Midbrain (tissue), 1 donor: ENCODE data around the gene GGTLC1.
"Not testable (repeated sequence)": the region's sequence is repeated elsewhere in the genome, so short reads cannot be mapped to it uniquely, and the experiment has no call there.

Experiments used
- DNase-seq: peaks from one replicate; lab custom pipeline; 2025; lab: John Stamatoyannopoulos, UW

Gene GGTLC1

DNA sequence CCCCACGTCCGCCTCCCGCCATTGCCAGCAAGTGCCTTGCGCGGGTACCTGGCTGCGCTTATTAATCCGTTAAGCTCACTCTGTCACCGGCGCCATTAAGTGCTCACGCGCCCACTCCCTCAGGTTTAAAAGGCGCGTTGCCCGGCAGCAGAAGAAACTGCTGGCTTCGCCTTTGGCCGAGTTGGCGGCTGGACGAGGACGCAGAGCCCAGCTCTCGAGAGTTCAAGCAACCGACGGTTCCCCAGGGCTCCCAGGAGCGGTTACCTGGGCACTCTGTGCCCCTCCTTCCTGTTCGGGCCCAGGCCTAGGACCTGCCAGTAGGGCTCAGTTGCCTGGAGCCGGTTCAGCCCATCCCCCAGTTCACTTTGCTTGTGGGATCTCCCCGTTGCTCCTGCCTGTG is at the start of gene GGTLC1:
TSS of gene GGTLC1 (minus strand) at position 219 of the 400 bp plus-strand sequence. CDS start 2,168 bp downstream, outside the sequence.
- DNase-seq: no peak

DNA sequence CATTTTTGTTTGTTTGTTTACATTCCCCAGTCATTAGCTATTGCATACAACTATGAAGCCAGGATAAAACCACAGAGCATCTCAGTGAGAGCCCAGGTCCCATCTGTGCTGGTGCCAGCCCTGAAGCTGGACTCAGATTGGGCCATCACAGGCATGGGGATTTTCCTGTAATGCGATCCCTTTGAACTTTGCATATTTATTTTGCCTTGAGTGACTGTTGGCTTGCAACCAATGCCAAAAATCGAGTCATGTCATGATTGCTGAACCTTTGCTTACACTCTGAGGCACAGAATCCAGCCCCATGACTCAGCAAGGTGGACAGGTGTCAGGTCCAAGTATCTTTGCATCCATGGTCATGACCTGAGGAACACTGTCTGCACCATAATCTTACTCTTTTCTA is 46.2 kb upstream of the GGTLC1 start:
- no peak for DNase-seq

DNA sequence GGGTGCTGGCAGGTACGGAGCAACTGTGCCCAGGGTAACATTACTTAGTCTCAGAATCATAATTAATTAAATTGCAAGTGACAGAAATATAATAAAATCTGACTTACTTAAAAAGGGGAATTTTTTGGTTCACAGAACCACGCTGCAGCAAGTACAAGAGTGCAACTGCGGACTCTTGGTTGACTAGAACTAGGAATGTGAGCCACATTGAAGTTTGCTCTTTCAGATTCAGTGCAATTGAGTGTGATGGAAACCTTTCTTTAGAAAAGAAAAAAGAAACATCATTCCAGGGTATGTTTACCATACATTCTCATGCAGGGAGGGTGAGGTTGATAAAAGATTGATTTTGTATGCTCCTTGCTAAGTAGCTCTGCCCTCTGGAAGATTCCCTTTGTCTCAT is 45.0 kb upstream of the GGTLC1 start:
- no peak for DNase-seq

DNA sequence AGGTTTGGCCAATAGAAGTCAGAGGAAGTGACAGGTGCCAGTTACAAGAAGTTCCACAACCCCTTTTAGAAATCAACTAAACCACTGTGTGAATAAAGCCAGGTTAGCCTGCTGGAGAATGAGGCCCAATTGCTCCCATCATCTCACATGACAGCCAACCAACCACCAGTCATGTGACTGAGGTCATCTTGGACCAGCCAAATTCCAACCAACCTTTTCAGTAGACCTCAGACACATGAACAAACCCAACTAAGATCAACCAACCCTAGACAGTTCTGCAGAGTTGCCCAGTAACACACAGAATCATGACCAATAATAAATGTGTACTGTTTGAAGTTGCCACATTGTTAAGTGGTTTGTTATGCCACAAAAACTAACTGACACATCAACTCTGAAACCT is 44.6 kb upstream of the GGTLC1 start:
- no peak for DNase-seq

DNA sequence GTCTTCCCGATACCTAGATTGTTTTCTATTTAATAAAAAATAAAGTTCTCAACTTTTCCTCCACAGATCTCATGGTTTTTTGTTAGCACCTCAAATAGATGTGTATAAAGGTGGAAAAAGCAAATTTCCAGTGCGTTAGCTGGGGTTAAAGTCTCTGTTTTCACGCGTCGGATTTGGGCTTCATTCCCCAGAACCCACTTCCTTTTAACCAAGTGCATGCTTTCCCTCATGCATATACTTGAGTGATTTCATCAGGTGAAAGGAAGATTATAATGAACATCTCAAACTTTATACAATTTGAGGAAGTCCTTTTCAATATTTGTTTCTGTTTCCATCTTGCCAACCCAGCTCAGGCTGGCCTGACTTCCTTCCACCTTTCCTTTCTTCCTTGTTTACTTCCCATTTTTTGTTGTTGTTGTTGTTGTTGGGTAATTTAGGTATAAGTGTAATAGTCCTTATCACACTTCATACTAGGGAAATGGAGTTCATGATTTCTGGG is 43.9 kb upstream of the GGTLC1 start:
- no peak for DNase-seq

DNA sequence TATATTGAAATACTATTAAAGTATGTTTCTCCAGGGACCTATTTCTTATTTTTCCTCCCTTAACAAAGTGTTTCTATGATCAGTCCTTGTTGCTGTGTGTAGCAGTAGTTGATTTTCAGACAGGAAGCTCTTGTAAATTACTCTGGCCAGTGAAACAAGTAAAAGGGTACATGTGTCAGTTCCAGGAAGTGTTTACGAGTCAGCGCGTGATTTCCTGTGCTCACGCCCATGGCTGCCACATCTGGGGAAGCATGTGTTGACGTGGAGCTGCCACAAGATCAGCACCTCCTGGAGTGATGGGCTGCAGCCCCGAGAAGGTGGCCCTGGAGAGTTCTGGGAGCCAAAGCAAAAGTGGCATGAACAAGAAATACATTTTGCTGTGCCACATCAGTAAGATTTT is 38.6 kb upstream of the GGTLC1 start:
- no peak for DNase-seq

DNA sequence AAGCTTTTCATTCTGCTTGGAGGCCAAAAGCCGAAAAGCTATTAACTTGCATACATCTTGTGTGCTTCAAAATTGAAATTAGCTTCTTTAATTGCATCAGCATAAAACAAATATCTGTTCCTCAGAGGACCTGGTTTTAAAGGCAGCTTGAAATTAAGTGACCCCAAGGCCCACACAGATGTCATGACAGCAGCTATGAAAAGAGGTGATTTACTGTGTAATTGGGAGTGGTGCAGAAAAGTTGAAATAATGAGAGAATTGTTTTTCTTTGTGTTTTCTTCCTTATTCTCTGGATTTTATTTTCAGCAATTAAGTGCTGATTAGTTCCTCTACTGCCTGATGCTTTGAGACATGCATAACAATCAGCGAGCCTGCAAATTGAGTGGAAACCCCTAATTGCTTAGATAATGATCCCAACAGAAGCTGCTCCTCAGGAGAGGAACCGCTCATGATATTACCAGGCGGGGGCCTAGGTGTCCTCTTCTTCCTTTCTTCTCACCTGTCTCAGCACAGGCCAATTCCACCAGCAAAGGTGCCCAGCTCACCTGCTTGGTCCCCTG is 34.1 kb upstream of the GGTLC1 start:
- no peak for DNase-seq

DNA sequence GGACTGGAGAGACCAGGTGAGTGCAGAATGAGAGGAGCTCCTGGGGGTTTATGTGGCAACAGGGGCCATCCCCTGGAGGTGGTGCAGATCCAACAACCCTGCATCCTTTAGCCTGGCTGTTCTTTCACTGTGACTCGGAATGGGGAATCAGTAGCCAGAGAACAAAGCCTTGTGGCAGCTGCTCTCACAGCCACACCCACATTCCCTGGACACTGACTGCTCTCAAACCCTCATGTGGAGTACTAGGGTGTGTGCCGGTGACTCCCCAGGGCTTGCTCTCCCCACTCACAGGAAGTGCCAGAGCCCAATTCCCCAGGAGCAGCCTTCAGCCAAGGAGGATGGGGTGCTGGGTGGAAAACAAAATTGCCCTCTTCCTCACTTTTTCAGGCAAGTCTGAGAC is 30.2 kb upstream of the GGTLC1 start:
- no peak for DNase-seq

DNA sequence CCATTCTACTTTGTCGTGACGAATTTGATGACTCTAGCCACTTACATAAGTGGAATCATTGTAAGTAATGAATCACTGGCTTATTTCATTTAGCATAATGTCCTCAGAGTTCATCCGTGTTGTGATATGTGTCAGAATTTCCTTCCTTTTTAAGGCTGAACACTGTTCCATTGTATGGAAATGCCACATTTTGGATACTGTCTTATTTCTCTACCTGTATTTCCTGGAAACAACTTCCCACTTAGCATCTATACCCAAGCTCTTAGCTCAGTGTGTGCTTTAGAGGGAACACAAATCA is 28.8 kb upstream of the GGTLC1 start:
- no peak for DNase-seq

DNA sequence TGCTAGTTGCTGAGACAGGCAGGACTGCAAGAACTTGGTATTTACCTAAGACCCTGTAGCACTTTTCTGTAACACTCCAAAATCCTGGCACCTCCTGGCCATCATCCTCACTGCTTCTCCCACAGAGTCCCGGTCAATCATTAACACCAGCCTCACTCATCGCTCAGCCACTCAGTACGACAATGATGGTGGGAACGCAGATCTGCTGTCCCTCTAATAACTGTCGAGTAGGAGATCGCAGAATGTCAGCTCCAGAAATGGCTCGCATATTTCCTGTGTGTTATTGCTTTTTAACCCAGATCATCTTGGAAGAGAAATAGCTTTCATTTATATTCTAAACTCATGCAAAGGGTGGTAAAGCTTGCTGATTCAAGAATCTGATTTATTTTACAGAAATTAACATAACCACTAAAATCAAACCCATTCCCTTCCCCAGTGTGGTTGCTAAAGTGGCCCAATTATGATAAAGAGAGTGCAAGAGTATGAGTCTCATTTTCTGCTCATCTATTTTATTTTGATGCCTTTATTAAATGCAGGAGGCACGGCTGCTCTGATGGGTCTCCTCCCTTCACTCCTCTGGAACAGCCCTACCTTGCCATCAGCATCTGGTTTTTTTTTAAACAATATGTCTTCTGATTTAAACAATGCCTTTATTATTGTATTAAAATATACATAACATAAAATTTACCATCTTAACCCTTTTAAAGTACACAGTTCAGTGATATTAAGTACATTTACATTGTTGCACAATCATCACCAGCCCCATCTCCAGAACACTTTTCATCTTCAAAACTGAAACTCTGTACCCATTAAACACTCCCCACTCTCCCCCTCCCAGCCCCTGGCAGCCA is 28.3 kb upstream of the GGTLC1 start:
- DNase-seq: no peak

DNA sequence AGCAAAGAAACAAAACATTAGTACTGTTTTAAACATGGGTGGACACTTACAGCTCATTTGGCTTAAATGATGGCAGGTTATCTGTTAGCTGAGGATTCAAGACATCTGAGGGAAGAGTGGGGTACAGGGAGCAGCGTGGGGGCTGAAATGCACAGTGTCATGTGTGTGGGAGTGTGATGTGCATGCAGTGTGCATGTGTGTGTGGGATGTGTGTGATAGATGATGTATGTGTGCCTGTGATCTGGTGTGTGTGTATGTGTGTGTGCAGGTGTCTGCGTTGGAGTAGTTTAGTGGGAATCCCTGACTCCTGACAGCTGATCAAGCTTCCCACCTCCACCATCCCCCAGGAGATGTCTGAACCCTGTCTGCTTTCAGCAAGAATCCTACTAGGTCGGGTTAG is 25.4 kb upstream of the GGTLC1 start:
- no peak for DNase-seq

DNA sequence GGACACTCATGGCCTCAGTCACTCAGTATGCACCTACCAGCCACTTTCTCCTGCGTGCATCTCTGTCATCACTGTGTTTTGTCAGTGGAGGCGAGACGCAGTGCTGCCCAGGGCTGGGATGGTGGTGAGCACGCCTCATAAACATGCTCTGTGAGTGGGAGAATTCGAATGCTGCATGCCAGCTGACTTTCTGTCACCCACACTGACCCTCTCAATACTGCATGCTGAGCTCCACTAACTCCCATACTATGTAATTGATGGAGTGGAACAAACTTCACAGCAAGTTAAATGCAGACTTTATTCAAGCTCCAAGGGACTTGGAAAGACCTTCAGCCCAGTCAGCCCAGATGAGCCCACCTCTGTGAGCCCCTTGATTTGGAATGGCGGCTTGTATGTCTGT is 22.7 kb upstream of the GGTLC1 start:
- DNase-seq: no peak

DNA sequence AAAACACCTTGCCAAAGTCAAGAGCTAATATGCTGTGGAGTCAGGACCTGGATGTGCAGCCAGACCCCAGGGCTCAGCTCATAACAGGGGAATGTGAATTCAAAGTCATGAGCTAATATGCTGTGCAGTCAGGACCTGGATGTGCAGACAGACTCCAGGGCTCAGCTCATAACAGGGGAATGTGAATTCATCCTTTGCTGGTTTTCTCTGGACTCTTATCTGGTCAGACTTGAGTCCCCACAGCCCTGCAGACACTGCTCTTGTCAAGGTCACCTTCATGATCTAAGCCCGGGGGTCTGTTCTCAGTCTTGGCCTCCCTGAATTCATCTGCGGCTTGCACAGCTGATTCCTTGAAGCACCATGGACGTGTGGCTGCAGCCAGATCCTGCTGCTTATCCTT is 19.2 kb upstream of the GGTLC1 start:
- no peak for DNase-seq

DNA sequence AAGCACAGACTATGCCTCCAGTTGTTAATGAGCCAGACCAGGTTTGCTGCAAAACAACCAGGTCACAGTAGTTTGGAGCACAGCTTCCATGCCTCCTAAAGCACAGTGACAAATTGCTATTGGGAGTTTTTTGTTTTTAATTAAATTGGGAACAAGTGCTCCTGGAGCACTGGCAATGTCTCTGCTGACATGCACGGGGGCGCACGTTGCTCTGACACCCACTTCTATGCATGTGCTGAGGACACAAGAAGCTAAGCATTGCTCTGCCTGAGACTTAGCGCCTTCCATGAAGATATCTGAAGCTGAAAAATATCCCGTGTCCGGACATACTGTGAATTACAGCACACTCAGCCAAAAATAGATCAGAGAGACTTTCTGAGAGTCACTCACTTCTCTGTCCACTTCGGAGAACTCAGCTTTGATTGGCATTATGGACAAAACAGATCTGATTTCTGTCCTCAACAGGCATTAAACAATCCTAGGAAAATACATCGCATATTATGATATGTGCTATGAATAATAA is 18.6 kb upstream of the GGTLC1 start:
- DNase-seq: no peak

DNA sequence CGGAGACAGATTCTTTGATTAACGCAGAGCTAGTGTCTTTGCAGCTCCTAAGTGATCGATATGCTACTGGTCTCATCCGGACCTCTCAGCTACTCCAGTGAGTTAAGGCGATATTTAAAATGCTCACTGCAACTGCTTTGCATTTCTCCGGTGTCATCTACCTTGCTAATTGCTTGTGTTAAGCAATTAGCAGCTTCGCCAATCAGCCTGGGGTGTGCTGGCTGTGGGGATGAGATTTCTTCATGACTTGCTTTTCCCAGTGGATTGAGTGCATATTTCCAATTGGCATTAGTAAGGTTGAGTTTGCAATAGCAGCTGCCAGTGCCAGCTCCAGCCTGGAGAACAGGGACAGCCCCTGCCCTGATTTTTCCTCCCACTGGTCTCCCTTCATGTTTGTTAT is 18.0 kb upstream of the GGTLC1 start:
- no peak for DNase-seq

DNA sequence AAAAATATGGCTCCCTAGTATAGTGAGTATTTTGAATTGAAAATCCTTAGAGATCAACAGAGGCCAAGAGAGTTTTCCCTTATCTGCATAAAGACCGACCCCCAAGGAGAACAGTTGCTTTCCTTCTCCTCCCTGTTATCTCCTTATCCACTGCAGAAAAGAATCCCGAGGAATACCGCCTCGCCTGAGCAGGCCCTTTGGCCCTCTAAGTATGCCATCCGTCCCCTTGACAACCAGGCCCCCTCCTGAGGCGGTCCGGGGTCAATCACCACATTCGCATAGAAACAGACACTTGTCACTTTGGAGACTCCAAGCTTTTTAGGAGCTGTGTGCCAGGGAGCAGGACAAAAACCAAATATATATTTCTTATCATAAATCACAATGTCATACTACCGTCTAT is 15.9 kb upstream of the GGTLC1 start:
- DNase-seq: no peak

DNA sequence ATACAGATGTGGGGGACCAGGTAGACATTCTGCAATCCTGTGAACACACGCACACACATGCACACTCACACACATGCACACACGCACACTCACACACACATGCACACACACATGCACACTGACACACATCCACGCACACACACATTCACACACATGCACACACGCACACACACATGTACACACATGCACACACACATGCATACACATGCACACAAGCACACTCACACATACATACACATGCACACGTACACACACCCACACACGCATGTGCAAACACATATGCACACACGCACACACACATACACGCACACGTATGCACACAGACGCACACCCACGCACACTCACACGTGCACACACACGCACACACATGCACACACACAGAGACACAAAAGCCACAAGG is 14.3 kb upstream of the GGTLC1 start:
- DNase-seq: no peak

DNA sequence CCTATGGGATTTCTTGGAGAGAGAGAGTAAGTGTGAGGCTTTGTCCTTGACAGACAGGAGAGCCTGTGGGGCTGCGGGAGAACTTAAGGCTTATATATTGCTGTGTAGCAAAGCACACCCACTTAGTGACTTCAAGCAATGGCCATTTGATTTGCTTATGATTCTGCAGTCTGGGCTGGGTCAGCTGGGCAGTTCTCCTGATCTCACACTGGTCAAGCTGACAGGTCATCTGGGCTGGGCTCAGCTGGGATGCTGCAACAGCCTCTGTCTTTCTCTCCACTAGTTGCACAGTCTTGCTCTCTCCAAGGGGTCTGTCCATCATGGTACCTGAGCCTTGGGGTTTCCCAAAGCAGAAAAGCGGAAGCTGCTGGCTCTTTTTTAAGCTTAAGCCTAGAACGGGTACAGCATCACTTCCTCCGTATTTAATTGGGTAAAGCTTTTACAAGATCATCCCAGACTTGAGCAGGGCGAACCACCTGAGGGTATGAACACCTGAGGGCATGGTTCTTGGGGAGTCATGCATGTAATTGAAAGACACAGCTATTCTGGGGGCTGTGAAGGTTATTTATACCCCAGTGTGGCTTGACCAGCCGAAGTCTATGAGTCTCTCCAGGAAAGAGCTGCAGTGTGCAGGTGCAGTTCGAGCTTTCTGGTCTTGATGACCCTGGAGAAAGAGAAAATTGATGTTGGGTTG is 13.3 kb upstream of the GGTLC1 start:
- DNase-seq: no peak

DNA sequence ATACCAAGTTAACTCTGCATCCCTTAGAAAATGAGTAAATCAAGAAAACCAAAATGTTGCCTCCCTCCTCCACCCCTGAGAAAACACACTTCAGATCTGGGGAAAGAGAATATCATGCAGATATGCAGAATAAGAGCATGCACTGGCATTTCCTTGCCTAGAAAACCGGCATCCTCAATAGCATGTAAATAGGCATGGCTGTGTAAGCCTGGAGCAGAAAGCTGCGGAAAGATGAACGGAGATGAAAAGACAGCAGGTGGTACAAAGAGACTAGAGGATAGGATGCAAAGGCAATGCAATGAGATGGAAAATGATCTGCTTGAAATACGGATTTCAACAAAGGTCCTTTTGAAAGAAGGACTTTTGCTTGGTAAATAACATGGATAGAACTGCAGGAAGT is 10.3 kb upstream of the GGTLC1 start:
- no peak for DNase-seq

DNA sequence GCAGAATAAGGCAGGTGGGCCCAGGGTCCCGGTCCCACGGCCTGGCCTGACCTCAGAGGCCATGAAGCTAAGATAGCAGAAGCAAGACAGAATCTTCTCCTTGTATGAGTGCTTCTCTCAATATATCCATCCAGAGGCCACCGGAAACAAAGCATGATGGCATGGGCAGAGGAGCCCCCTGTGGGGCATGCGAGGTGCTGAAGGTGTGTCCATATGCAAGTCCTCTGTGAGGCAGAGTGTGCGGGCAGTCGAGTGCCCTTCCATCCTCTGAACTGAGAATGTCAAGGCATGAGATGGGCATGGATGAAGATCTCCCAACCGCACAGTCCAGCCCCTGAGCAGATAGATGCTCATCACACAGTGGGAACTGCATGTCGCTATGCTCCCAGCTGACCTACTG is 9.8 kb upstream of the GGTLC1 start:
- no peak for DNase-seq

DNA sequence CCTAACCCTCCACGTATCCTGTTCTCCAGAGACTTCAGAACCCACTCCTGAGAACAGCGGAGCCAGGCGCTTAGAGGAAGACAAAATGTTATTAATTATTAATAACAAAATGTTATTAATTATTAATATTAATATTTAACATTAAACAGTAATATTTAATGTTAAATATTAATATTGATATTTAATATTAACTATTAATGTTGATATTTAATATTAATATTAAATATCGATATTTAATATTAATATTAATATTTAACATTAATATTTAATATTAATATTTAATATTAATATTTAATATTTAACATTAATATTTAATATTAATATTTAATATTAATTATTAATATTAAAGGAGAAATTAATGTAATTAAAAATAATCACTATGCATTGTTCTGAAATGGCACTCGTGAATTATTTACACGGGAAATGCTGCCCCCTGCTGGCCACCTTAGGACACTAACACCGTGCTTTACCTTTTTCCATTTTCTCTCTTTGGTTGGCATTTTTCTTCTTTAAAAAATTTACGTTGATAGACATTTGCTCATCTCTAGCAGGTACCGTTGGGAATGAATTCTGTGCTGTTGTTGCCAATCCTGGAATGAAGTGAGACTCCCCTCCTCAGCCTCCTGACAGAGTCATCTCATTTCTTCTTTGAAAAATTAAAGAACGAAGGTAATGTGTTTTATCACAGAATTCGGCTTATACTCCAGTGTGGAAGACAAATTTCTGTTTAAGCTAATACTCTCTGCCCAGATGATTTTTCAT is 7.5 kb upstream of the GGTLC1 start:
- DNase-seq: peak; percentile 29

DNA sequence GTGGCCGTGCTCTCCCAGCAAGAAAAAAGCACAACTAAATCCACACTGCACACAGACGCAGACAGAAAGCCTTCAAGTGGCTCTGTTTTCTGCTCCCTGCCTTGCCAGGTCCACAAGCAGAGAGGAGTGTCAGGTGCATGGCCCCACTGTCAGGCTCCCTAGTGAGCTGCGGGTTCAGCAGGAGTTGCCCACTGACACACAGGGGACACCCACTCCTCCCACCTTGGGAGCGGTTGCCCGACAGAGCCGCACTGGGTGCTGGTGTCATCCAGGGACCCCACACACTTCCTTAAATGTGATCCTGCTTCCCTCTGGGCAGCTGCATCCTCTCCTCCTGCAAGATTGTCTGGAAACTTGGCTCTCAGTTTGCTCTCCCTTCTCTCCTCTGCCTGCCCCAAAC is 6.7 kb upstream of the GGTLC1 start:
- not testable (repeated sequence) for DNase-seq
